WTC11 (cell line): ENCODE data around the gene SLC35F4. TPM values are rescaled to one million over a fixed set of nuclear protein-coding genes. Genes with fewer than 3 reads are reported as not detected.

Source experiments
- ATAC-seq: fragments of 200-7000 bp; cut with Tn5 transposase; 2 replicates; pipeline ENCODE4 v1.10.0; 2021; ENCODE audit warnings: mild to moderate bottlenecking, moderate library complexity
- CTCF ChIA-PET: fragments of 300-600 bp; sonication (Branson Sonifier 250); formaldehyde crosslinking; loops from one replicate; lab custom pipeline; 2021; ENCODE audit warnings: antibody characterized with exemption; lab: Charles Lee
- POLR2A ChIA-PET: fragments of 350-600 bp; sonication (Branson Sonifier 250); formaldehyde crosslinking; loops from one replicate; lab custom pipeline; 2021; ENCODE audit warnings: antibody characterized with exemption; lab: Charles Lee
- DNase-seq: peaks from one replicate; pipeline ENCODE4 v3.0.0; 2021; ENCODE audit warnings: low spot score
- H3K27ac Mint-ChIP-seq: 2 replicates; pipeline ENCODE4 v1.8.0; 2021; ENCODE audit warnings: mixed read lengths
- H3K27me3 Mint-ChIP-seq: 2 replicates; pipeline ENCODE4 v1.8.0; 2021; ENCODE audit warnings: low read depth, mild to moderate bottlenecking, moderate library complexity, mixed read lengths
- H3K36me3 Mint-ChIP-seq: 2 replicates; pipeline ENCODE4 v1.8.0; 2021; ENCODE audit warnings: mixed read lengths
- H3K4me1 Mint-ChIP-seq: 2 replicates; pipeline ENCODE4 v1.8.0; 2022; ENCODE audit warnings: mixed read lengths
- H3K4me3 Mint-ChIP-seq: 2 replicates; pipeline ENCODE4 v1.8.0; 2021; ENCODE audit warnings: mild to moderate bottlenecking, moderate library complexity, mixed read lengths
- H3K9me3 Mint-ChIP-seq: 2 replicates; pipeline ENCODE4 v1.8.0; 2021; ENCODE audit warnings: mixed read lengths
- ATF1 ChIP-seq: sonication (generic); formaldehyde crosslinking; IDR thresholded peaks from 2 replicates; pipeline ENCODE4 v1.8.1; 2023; ENCODE audit warnings: mild to moderate bottlenecking, moderate library complexity, missing genetic modification reagents
- ATF3 ChIP-seq: sonication (generic); formaldehyde crosslinking; conservative IDR thresholded peaks from 2 replicates; pipeline ENCODE4 v1.8.1; 2022; ENCODE audit warnings: mild to moderate bottlenecking, missing genetic modification reagents
- CREM ChIP-seq: sonication (generic); formaldehyde crosslinking; IDR thresholded peaks from 2 replicates; pipeline ENCODE4 v1.8.1; 2022; ENCODE audit warnings: mild to moderate bottlenecking, missing genetic modification reagents, moderate library complexity
- FOXK1 ChIP-seq: sonication (generic); formaldehyde crosslinking; IDR thresholded peaks from 2 replicates; pipeline ENCODE4 v1.8.0; 2022; ENCODE audit warnings: mild to moderate bottlenecking, moderate library complexity, missing genetic modification reagents
- NFATC4 ChIP-seq: fragments of 250-450 bp; sonication (Bioruptor Pico); IDR thresholded peaks from 2 replicates; pipeline ENCODE4 v1.9.0; 2021; ENCODE audit warnings: mild to moderate bottlenecking
- SMAD4 ChIP-seq: sonication (generic); formaldehyde crosslinking; IDR thresholded peaks from 2 replicates; pipeline ENCODE4 v1.8.0; 2022; ENCODE audit warnings: mild to moderate bottlenecking, missing genetic modification reagents
- SOX15 ChIP-seq: fragments of 250-450 bp; sonication (Bioruptor Pico); IDR thresholded peaks from 2 replicates; pipeline ENCODE4 v1.9.0; 2021; ENCODE audit warnings: mild to moderate bottlenecking
- TEAD4 ChIP-seq: sonication (generic); formaldehyde crosslinking; IDR thresholded peaks from 2 replicates; pipeline ENCODE4 v1.8.0; 2022; ENCODE audit warnings: mild to moderate bottlenecking, missing genetic modification reagents
- TP53 ChIP-seq: sonication (generic); formaldehyde crosslinking; IDR thresholded peaks from 2 replicates; pipeline ENCODE4 v1.8.1; 2023; ENCODE audit warnings: mild to moderate bottlenecking, missing genetic modification reagents
- ZBTB21 ChIP-seq: sonication (generic); formaldehyde crosslinking; IDR thresholded peaks from 2 replicates; pipeline ENCODE4 v1.8.1; 2023; ENCODE audit warnings: mild to moderate bottlenecking, missing genetic modification reagents, borderline replicate concordance
- ZNF121 ChIP-seq: sonication (generic); formaldehyde crosslinking; IDR thresholded peaks from 2 replicates; pipeline ENCODE4 v1.8.0; 2023; ENCODE audit warnings: missing genetic modification reagents
- ZNF532 ChIP-seq: fragments of 250-450 bp; sonication (Bioruptor Pico); IDR thresholded peaks from 2 replicates; pipeline ENCODE4 v1.9.0; 2021; ENCODE audit warnings: mild to moderate bottlenecking, borderline replicate concordance
- total RNA-seq: library from RNA; stranded (reverse); gene quantifications from 3 replicates; pipeline ENCODE4 v1.2.3, GENCODE V29; 2021
- TF ChIP-seq, protein P1 (sequence below): sonication (generic); formaldehyde crosslinking; IDR thresholded peaks from 2 replicates; pipeline ENCODE4 v1.8.1; 2022; ENCODE audit warnings: low read depth, mild to moderate bottlenecking, moderate library complexity, missing genetic modification reagents, borderline replicate concordance
- TF ChIP-seq, protein P2 (sequence below): sonication (generic); formaldehyde crosslinking; IDR thresholded peaks from 2 replicates; pipeline ENCODE4 v1.8.1; 2022; ENCODE audit warnings: mild to moderate bottlenecking, missing genetic modification reagents, moderate library complexity, borderline replicate concordance
- TF ChIP-seq, protein P3 (sequence below): sonication (generic); formaldehyde crosslinking; IDR thresholded peaks from 2 replicates; pipeline ENCODE4 v1.8.0; 2022; ENCODE audit warnings: mild to moderate bottlenecking, missing genetic modification reagents
- TF ChIP-seq, protein P4 (sequence below): sonication (generic); formaldehyde crosslinking; IDR thresholded peaks from 2 replicates; pipeline ENCODE4 v1.8.1; 2022; ENCODE audit warnings: low read depth, missing genetic modification reagents, borderline replicate concordance

The SLC35F4 gene
- total RNA-seq, 1 experiment from 2014 or later: not detected

GRCh38 chr14:57796556-57796955 is 69.3 kb downstream of the SLC35F4 start (continued):
- TF ChIP-seq ZBTB21 (CRISPR knock-in tag) (no peak), ZNF121 (CRISPR knock-in tag) (no peak), CREM (no peak), TP53 (CRISPR knock-in tag) (no peak), FOXK1 (CRISPR knock-in tag) (no peak)
- TF ChIP-seq, protein P1, sequence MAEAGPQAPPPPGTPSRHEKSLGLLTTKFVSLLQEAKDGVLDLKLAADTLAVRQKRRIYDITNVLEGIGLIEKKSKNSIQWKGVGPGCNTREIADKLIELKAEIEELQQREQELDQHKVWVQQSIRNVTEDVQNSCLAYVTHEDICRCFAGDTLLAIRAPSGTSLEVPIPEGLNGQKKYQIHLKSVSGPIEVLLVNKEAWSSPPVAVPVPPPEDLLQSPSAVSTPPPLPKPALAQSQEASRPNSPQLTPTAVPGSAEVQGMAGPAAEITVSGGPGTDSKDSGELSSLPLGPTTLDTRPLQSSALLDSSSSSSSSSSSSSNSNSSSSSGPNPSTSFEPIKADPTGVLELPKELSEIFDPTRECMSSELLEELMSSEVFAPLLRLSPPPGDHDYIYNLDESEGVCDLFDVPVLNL (CRISPR knock-in tag): no peak
- TF ChIP-seq, protein P2, sequence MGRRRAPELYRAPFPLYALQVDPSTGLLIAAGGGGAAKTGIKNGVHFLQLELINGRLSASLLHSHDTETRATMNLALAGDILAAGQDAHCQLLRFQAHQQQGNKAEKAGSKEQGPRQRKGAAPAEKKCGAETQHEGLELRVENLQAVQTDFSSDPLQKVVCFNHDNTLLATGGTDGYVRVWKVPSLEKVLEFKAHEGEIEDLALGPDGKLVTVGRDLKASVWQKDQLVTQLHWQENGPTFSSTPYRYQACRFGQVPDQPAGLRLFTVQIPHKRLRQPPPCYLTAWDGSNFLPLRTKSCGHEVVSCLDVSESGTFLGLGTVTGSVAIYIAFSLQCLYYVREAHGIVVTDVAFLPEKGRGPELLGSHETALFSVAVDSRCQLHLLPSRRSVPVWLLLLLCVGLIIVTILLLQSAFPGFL (CRISPR knock-in tag): no peak
- TF ChIP-seq, protein P3, sequence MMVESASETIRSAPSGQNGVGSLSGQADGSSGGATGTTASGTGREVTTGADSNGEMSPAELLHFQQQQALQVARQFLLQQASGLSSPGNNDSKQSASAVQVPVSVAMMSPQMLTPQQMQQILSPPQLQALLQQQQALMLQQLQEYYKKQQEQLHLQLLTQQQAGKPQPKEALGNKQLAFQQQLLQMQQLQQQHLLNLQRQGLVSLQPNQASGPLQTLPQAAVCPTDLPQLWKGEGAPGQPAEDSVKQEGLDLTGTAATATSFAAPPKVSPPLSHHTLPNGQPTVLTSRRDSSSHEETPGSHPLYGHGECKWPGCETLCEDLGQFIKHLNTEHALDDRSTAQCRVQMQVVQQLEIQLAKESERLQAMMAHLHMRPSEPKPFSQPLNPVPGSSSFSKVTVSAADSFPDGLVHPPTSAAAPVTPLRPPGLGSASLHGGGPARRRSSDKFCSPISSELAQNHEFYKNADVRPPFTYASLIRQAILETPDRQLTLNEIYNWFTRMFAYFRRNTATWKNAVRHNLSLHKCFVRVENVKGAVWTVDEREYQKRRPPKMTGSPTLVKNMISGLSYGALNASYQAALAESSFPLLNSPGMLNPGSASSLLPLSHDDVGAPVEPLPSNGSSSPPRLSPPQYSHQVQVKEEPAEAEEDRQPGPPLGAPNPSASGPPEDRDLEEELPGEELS (CRISPR knock-in tag): no peak

DNA sequence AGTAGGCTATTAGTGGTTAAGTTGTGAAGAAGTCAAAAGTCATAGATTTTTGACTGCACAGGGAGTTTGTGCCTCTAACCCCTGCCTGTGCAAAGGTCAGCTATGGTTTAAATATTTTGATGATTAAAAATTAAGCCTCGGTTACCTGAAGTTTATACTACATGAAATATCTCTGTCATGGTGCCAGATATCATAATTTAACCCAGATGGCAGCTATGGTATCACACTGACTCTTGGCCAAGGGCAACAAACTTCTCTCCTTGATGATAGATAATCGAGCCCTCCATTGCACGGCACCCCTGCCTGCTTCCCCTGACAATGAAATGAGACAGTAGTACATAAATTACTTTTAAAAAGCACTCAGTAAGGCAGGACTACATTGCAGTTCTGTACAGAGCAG is 80.8 kb downstream of the SLC35F4 start:
- H3K27me3 Mint-ChIP-seq: peaks cover under 1% of the 10 kb centered on the region; the same call in 1 of the 2 replicates
- CTCF ChIA-PET: interaction anchor here (1.3 kb wide), 1 partner anchor 177 kb away, joined by 3 read pairs; no protein-coding TSS in a partner anchor
- TF ChIP-seq SOX15 (no peak), ATF3 (CRISPR knock-in tag) (no peak), NFATC4 (CRISPR knock-in tag) (no peak)
- TF ChIP-seq, all 79 proteins: peak for 0
- ATAC-seq (no peak), DNase-seq (no peak)
- Mint-ChIP-seq H3K9me3 (peaks cover 53% of the 10 kb centered on the region), H3K27ac (no peak overlapping the region), H3K4me3 (no peak overlapping the region), H3K4me1 (peaks cover 4% of the 10 kb centered on the region), H3K36me3 (peaks cover 19% of the 10 kb centered on the region)
- POLR2A ChIA-PET: no interaction called here

- no peak for TF ChIP-seq ZNF532 (CRISPR knock-in tag)
- no peak for TF ChIP-seq SMAD4 (CRISPR knock-in tag)
- TF ChIP-seq, protein P4, sequence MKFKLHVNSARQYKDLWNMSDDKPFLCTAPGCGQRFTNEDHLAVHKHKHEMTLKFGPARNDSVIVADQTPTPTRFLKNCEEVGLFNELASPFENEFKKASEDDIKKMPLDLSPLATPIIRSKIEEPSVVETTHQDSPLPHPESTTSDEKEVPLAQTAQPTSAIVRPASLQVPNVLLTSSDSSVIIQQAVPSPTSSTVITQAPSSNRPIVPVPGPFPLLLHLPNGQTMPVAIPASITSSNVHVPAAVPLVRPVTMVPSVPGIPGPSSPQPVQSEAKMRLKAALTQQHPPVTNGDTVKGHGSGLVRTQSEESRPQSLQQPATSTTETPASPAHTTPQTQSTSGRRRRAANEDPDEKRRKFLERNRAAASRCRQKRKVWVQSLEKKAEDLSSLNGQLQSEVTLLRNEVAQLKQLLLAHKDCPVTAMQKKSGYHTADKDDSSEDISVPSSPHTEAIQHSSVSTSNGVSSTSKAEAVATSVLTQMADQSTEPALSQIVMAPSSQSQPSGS (CRISPR knock-in tag): no peak
- TF ChIP-seq TEAD4 (CRISPR knock-in tag): no peak
- TF ChIP-seq ATF1 (CRISPR knock-in tag): no peak
- ChIA-PET POLR2A (no interaction called here), CTCF (no interaction called here)
- peaks cover 9% of the 10 kb centered on the region for H3K9me3 Mint-ChIP-seq
- no peak for ATAC-seq
- H3K27me3 Mint-ChIP-seq: no peaks in the 10 kb centered on the region
- no peak overlapping the region for H3K4me3 Mint-ChIP-seq
- no peaks in the 10 kb centered on the region; the same call in none of the 2 replicates for H3K36me3 Mint-ChIP-seq
- H3K27ac Mint-ChIP-seq: no peak overlapping the region
- no peak for DNase-seq
- H3K4me1 Mint-ChIP-seq: no peaks in the 10 kb centered on the region
Measured at GRCh38 chr14:57771801-57772200, 94.1 kb downstream of the SLC35F4 start.
